GM10266 (cell line): Measurements from ENCODE around the gene CHRDL2.
"Not testable (repeated sequence)": the region's sequence is repeated elsewhere in the genome, so short reads cannot be mapped to it uniquely, and the experiment has no call there.

ENCODE experiments used
- DNase-seq: peaks from one replicate; pipeline ENCODE4 v3.0.0; 2012; ENCODE audit errors: extremely low spot score
- TF ChIP-seq, protein P1 (sequence below): IDR thresholded peaks from 2 replicates; pipeline ENCODE4 v1.5.1; 2012; ENCODE audit warnings: mild to moderate bottlenecking, low read depth; ENCODE audit not compliant: control insufficient read depth, insufficient read depth; ENCODE audit errors: missing control alignments

The CHRDL2 gene

DNA sequence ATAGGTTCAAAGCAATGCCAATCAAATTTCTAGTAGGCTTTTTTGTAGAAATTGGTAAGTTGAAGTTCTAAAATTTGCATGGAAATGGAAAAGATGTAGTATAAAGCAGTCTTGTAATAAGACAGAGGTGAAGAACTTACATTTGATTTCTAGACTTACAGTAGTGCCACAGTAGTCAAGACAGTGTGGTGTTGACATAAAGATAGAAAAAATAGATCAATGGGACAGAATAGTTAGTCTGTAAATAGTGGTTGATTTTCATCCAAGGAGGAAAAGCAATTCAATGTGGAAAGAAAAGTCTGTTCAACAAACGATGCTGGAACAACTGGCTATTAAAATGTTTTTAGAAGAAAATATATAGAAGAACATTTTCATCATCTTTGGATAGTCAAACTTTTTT is 67.9 kb downstream of the CHRDL2 start:
- DNase-seq: no peak
- TF ChIP-seq, protein P1, sequence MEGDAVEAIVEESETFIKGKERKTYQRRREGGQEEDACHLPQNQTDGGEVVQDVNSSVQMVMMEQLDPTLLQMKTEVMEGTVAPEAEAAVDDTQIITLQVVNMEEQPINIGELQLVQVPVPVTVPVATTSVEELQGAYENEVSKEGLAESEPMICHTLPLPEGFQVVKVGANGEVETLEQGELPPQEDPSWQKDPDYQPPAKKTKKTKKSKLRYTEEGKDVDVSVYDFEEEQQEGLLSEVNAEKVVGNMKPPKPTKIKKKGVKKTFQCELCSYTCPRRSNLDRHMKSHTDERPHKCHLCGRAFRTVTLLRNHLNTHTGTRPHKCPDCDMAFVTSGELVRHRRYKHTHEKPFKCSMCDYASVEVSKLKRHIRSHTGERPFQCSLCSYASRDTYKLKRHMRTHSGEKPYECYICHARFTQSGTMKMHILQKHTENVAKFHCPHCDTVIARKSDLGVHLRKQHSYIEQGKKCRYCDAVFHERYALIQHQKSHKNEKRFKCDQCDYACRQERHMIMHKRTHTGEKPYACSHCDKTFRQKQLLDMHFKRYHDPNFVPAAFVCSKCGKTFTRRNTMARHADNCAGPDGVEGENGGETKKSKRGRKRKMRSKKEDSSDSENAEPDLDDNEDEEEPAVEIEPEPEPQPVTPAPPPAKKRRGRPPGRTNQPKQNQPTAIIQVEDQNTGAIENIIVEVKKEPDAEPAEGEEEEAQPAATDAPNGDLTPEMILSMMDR: no peak

DNA sequence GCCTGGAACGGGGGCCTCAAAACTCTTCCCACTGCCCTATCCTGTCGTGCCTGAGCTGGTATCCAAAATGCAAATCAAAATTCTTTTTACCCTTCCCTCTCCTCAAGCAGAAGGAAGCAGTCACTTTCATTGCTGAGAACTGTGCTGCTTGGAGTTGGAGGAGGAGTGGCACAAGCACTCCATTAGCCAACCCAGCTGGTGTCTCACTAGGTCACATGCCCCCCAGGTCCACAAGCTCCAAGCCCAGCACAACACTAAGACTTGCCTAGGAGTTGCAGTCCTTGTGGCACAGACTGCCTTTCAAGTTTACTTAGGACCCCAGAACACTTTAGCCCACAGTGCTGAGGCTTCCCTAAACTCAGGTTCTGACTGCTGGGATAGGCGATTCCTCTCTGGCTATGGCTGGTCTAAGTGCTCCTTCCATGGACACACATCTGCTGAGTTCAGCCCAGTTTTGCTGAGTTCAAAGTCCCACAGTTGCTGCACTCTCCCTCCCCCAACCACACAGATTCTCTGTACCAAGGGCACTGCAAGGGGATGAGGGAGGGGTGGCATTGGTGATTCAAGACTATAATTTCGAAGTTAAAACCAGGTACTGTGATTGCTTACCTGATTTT is 68.6 kb downstream of the CHRDL2 start:
- TF ChIP-seq, protein P1: no peak
- no peak for DNase-seq

DNA sequence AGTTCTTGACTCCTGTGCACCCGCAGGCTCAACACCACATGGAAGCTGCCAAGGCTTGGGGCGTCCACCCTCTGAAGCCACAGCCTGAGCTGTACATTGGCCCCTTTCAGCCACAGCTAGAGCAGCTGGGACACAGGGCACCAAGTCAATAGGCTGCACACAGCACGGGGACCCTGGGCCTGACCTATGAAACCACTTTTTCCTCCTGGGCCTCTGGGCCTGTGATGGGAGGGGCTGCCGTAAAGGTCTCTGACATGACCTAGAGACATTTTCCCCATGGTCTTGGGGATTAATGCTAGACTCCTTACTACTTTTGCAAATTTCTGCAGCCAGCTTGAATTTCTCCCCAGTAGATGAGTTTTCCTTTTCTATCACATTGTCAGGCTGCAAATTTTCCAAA is 72.1 kb downstream of the CHRDL2 start:
- not testable (repeated sequence) for DNase-seq

DNA sequence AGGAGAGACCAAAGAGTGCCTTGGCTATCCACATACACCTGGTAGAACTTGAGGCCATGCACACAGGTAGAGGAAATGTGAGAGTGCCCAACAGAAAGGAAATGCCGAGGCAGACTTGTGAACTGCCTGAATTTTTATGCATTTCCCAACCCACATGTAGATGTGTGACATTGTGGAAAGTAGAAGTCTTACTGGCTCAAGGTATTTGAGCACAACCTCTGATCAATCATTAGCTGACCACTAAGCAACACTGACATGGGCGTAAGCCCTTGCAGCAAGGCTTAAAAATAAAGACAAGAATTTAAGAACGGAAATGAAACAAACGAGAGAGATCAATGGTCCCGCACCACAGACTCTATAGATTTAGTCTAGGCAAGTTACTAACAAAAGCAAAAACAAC is 76.2 kb downstream of the CHRDL2 start:
- TF ChIP-seq, protein P1: no peak

DNA sequence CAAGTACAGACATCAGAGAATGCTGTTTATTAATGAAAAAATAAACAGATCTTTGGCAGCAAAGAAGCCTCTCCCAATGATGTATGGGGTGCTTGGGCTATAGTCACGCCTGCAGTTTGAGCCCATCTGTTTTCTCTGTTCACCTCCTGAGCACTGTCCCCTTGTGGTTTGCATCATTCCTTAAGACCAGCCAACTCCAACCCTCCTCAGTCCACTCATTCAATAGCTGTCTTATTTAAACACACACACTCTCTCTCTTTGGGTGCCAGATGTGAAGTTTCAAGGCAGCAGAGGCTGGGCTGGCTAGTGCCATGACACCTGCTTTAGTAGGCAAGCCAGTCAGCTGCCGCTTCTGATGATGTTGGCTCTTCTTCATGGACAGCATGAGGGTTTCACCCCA is 80.7 kb downstream of the CHRDL2 start:
- TF ChIP-seq, protein P1: no peak
- DNase-seq: no peak

More for the DNA sequence above, 76.2 kb downstream of the CHRDL2 start:
- no peak for DNase-seq

DNA sequence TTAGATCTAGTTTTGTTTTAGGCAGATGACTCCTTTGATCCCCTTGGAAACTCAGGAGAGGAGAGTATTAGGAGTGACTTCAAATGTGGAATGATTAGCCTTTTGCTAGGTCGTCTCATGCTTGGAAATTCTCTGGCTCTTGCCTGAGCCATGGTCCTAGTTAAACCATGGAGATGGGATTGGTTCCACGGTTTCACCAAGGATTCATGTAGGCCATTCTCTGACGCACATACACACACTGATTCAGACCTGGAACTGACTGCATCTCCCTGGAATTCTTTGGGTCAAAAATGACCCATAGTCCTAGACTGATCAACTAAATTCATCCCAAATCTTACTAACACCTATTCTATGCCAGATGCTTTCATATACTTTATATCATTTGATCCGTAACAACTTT is 82.3 kb downstream of the CHRDL2 start:
- no peak for DNase-seq
- TF ChIP-seq, protein P1: no peak

DNA sequence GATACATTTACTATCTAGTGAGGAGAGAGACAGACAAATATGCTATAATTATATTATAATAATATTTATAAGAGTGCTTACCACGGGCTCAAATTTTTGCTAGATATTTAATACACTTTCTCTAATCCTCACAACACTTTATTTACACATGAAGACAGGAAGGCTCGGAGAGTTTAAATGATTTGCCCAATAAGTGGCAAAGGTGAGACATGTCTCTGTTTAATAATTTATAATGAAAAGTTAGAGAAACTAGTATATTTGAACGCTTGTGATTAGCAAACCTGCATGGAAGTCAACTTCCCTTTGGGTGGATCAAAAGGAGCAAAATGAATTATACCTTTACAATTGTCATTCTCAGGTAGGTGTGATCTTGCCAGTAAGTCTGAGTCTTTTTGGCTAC is 83.4 kb downstream of the CHRDL2 start:
- TF ChIP-seq, protein P1: no peak

DNA sequence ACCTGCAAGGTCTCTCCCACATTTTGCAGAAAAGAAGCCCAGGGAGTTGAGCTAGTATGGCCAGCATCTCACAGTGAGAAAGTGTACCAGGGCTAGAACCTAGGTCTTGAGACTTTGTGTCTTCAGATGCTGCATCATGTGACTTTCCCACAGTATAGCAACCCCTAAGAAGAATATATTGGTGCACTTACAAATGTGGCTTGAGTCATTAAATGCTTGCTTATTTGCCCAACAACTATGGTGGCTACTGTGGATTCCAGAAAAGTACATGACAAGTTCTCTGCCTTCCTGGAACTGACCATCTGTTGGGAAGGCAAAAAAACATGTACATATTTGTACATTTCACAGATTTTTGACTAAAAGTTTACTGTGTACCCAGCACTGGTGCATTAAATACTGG is 83.8 kb downstream of the CHRDL2 start:
- DNase-seq: no peak
- TF ChIP-seq, protein P1: no peak

More for the DNA sequence above, 83.4 kb downstream of the CHRDL2 start:
- no peak for DNase-seq
